HG02870 (cell line): ENCODE data around the gene SLC25A27.

Experiments used
- ATAC-seq: cut with Tn5 transposase; IDR thresholded peaks from one replicate; pipeline ENCODE4 v1.9.1; 2021; ENCODE audit warnings: mild to moderate bottlenecking, moderate library complexity; ENCODE audit not compliant: unreplicated experiment

Gene SLC25A27

GRCh38 chr6:46711491-46711890 lies 58.7 kb downstream of the SLC25A27 start:
- ATAC-seq = no peak

GRCh38 chr6:46715141-46715540 lies 62.4 kb downstream of the SLC25A27 start:
- no peak for ATAC-seq

GRCh38 chr6:46719099-46719498 lies 66.3 kb downstream of the SLC25A27 start:
- ATAC-seq = no peak

GRCh38 chr6:46720401-46720800 lies 67.6 kb downstream of the SLC25A27 start:
- ATAC-seq = no peak
